Breast epithelium (tissue), 4 donors: ENCODE results near the gene PPP2R5B. TPM values are rescaled to one million over a fixed set of nuclear protein-coding genes. Genes with fewer than 3 reads are reported as not detected.

Source experiments
- DNase-seq, 2 donors: peaks; one replicate each; pipeline ENCODE4 v3.0.0-alpha.2; 2019; ENCODE audit warnings: low spot score in 2 of 2
- H3K27ac ChIP-seq, 2 donors: fragments of 200-600 bp; sonication (generic) in 1 of 2; one replicate each; pipeline ENCODE4 v1.5.1; 2016 to 2019; ENCODE audit warnings: mild to moderate bottlenecking in 1 of 2
- H3K27me3 ChIP-seq, 2 donors: fragments of 200-600 bp; sonication (generic) in 1 of 2; one replicate each; pipeline versions ENCODE4 v1.5.1 to v1.6.0; 2017 to 2019; ENCODE audit warnings: control low read depth in 1 of 2, mild to moderate bottlenecking in 1 of 2
- H3K36me3 ChIP-seq: fragments of 200-600 bp; one replicate; pipeline ENCODE4 v1.5.1; 2019
- H3K4me1 ChIP-seq, 2 donors: fragments of 200-600 bp; sonication (generic); one replicate each; pipeline ENCODE4 v1.5.1; 2016 to 2019; ENCODE audit warnings: control low read depth in 1 of 2
- H3K4me3 ChIP-seq, 3 donors: fragments of 200-600 bp; sonication (generic); 1 replicate in 2 of 3; 2 replicates in 1 of 3; pipeline ENCODE4 v1.5.1; 2016 to 2019; ENCODE audit warnings: mild to moderate bottlenecking in 3 of 3, moderate library complexity in 2 of 3
- H3K9me3 ChIP-seq, 2 donors: fragments of 200-600 bp; sonication (generic) in 1 of 2; one replicate each; pipeline ENCODE4 v1.5.1; 2016 to 2019; ENCODE audit warnings: control low read depth in 1 of 2
- CTCF ChIP-seq, 3 donors: fragments of 450-650 bp; IDR thresholded peaks; one replicate each; pipeline ENCODE4 v1.5.1; 2016 to 2017; ENCODE audit warnings: antibody characterized with exemption in 3 of 3, mild to moderate bottlenecking in 3 of 3, moderate library complexity in 3 of 3
- POLR2A ChIP-seq: fragments of 450-650 bp; IDR thresholded peaks from one replicate; pipeline ENCODE4 v1.6.1; 2016; ENCODE audit warnings: antibody characterized with exemption, mild to moderate bottlenecking, moderate library complexity
- POLR2AphosphoS5 ChIP-seq, 3 donors: sonication (generic); formaldehyde crosslinking; IDR thresholded peaks; one replicate each; pipeline ENCODE4 v1.6.1; 2017; ENCODE audit warnings: antibody characterized with exemption in 3 of 3
- intact Hi-C: fragments of 100-400 bp; cut with DNase I; formaldehyde crosslinking; loops from one replicate; pipeline ENCODE4 v1.15.1; 2023; ENCODE audit warnings: low total_unique reads
- total RNA-seq, 3 donors: library from RNA; depleted of rRNA; stranded (reverse); fragments of >200 nt; gene quantifications; one replicate each; pipeline ENCODE4 v1.1.0, GENCODE V29; 2016

The PPP2R5B gene
- total RNA-seq, 3 donors from 2014 or later = 12.8 to 14.0 (median 13.8) TPM

GRCh38 chr11:64894812-64895452 lies 29.6 kb upstream of the PPP2R5B start:
- H3K36me3 ChIP-seq = no peaks in the 10 kb centered on the region
- H3K4me3 ChIP-seq = no peak overlapping the region
- TF ChIP-seq POLR2AphosphoS5 (IDR thresholded peaks at IDR 0.05) (no peak), POLR2A (no peak), CTCF (IDR thresholded peaks at IDR 0.05) (no peak)
- no peaks in the 10 kb centered on the region for H3K9me3 ChIP-seq
- intact Hi-C loops = loop anchor here (5.0 kb wide), 1 partner anchor 48 kb away; no protein-coding TSS in a partner anchor
- H3K27ac ChIP-seq = no peak overlapping the region
- H3K4me1 ChIP-seq = no peaks in the 10 kb centered on the region
- H3K27me3 ChIP-seq = no peaks in the 10 kb centered on the region
- DNase-seq = no peak

- intact Hi-C loops = loop anchor here (5.0 kb wide), 1 partner anchor 49 kb away; no protein-coding TSS in a partner anchor
- TF ChIP-seq POLR2A (no peak), POLR2AphosphoS5 (IDR thresholded peaks at IDR 0.05) (no peak), CTCF (IDR thresholded peaks at IDR 0.05) (no peak)
- H3K9me3 ChIP-seq = no peaks in the 10 kb centered on the region
- DNase-seq = no peak
- H3K4me3 ChIP-seq = no peak overlapping the region
- no peak overlapping the region for H3K27ac ChIP-seq
- no peaks in the 10 kb centered on the region for H3K4me1 ChIP-seq
- H3K27me3 ChIP-seq = no peaks in the 10 kb centered on the region
- no peaks in the 10 kb centered on the region for H3K36me3 ChIP-seq
Measured at GRCh38 chr11:64896448-64897022, 28.0 kb upstream of the PPP2R5B start.

GRCh38 chr11:64897381-64898075 lies 27.0 kb upstream of the PPP2R5B start:
- no peak overlapping the region for H3K4me3 ChIP-seq
- H3K9me3 ChIP-seq = no peaks in the 10 kb centered on the region
- H3K36me3 ChIP-seq = no peaks in the 10 kb centered on the region
- H3K27ac ChIP-seq = no peak overlapping the region
- intact Hi-C loops = loop anchor here (5.0 kb wide), 1 partner anchor 50 kb away; no protein-coding TSS in a partner anchor
- H3K4me1 ChIP-seq = no peaks in the 10 kb centered on the region
- no peak for TF ChIP-seq CTCF (IDR thresholded peaks at IDR 0.05)
- TF ChIP-seq POLR2A = no peak
- TF ChIP-seq POLR2AphosphoS5 (IDR thresholded peaks at IDR 0.05) = no peak
- H3K27me3 ChIP-seq = no peaks in the 10 kb centered on the region
- no peak for DNase-seq

GRCh38 chr11:64898076-64898445 lies 26.4 kb upstream of the PPP2R5B start:
- Histone ChIP-seq H3K27ac (no peak overlapping the region), H3K4me3 (no peak overlapping the region), H3K27me3 (no peaks in the 10 kb centered on the region), H3K36me3 (peaks cover 3% of the 10 kb centered on the region), H3K9me3 (no peaks in the 10 kb centered on the region), H3K4me1 (no peaks in the 10 kb centered on the region)
- no peak for DNase-seq
- intact Hi-C loops = loop anchor here (5.0 kb wide), 1 partner anchor 51 kb away; no protein-coding TSS in a partner anchor
- TF ChIP-seq CTCF (IDR thresholded peaks at IDR 0.05) = no peak
- TF ChIP-seq POLR2AphosphoS5 (IDR thresholded peaks at IDR 0.05) = no peak
- TF ChIP-seq POLR2A = no peak

GRCh38 chr11:64898541-64898940 lies 25.9 kb upstream of the PPP2R5B start:
- Histone ChIP-seq H3K4me3 (no peak overlapping the region), H3K27me3 (no peaks in the 10 kb centered on the region), H3K9me3 (no peaks in the 10 kb centered on the region), H3K27ac (no peak overlapping the region), H3K4me1 (no peaks in the 10 kb centered on the region), H3K36me3 (peaks cover 7% of the 10 kb centered on the region)
- TF ChIP-seq POLR2AphosphoS5 (IDR thresholded peaks at IDR 0.05) = no peak
- no peak for TF ChIP-seq CTCF (IDR thresholded peaks at IDR 0.05)
- no peak for TF ChIP-seq POLR2A
- intact Hi-C loops = loop anchor here (5.0 kb wide), 1 partner anchor 51 kb away; no protein-coding TSS in a partner anchor
- DNase-seq = no peak
